Effector CD4-positive, alpha-beta T cell (primary cell): ENCODE results near the gene OSBPL5.

Experiments
- DNase-seq: peaks from one replicate; pipeline ENCODE4 v3.0.0-alpha.2; 2020

Gene OSBPL5

GRCh38 chr11:3148990-3149851 lies 15.9 kb downstream of the OSBPL5 start:
- DNase-seq: no peak

GRCh38 chr11:3148255-3148989 lies 16.7 kb downstream of the OSBPL5 start:
- DNase-seq: no peak

- no peak for DNase-seq
These were observed 17.5 kb downstream of the OSBPL5 start for GRCh38 chr11:3147626-3148025.

- no peak for DNase-seq
These were observed 17.9 kb downstream of the OSBPL5 start for GRCh38 chr11:3147257-3147619.

GRCh38 chr11:3146612-3147256 lies 18.4 kb downstream of the OSBPL5 start:
- no peak for DNase-seq

- DNase-seq: no peak
These were observed 19.9 kb downstream of the OSBPL5 start for GRCh38 chr11:3145206-3145520.

- DNase-seq: no peak
These were observed 20.6 kb downstream of the OSBPL5 start for GRCh38 chr11:3144296-3145205.

GRCh38 chr11:3143136-3143880 lies 21.8 kb downstream of the OSBPL5 start:
- no peak for DNase-seq

GRCh38 chr11:3140291-3140603 lies 24.9 kb downstream of the OSBPL5 start:
- DNase-seq: no peak

- DNase-seq: no peak
These were observed 25.4 kb downstream of the OSBPL5 start for GRCh38 chr11:3139481-3140290.

GRCh38 chr11:3139086-3139440 lies 26.0 kb downstream of the OSBPL5 start:
- DNase-seq: no peak

GRCh38 chr11:3138178-3139085 lies 26.7 kb downstream of the OSBPL5 start:
- DNase-seq: no peak

- no peak for DNase-seq
These were observed 27.5 kb downstream of the OSBPL5 start for GRCh38 chr11:3137486-3138177.

GRCh38 chr11:3136546-3137455 lies 28.3 kb downstream of the OSBPL5 start:
- DNase-seq: no peak

- no peak for DNase-seq
These were observed 29.3 kb downstream of the OSBPL5 start for GRCh38 chr11:3135481-3136440.

- no peak for DNase-seq
These were observed 30.2 kb downstream of the OSBPL5 start for GRCh38 chr11:3134651-3135480.
